NB4 (cell line): ENCODE measurements around the gene LENEP.
"Not testable (repeated sequence)": the region's sequence is repeated elsewhere in the genome, so short reads cannot be mapped to it uniquely, and the experiment has no call there.

Experiments
- DNase-seq: peaks from one replicate; pipeline ENCODE4 v3.0.0; 2010; ENCODE audit warnings: low read depth
- H3K4me3 ChIP-seq: one replicate; pipeline ENCODE4 v1.5.1; 2011; ENCODE audit warnings: mild to moderate bottlenecking, low read depth, low read length, moderate library complexity
- MYC ChIP-seq: IDR thresholded peaks from 2 replicates; pipeline ENCODE4 v1.6.1; 2011; ENCODE audit warnings: low read depth, low read length
- POLR2A ChIP-seq: IDR thresholded peaks from 2 replicates; pipeline ENCODE4 v1.6.1; 2011; ENCODE audit warnings: mild to moderate bottlenecking; ENCODE audit not compliant: insufficient read length; ENCODE audit errors: extremely low read depth
- TF ChIP-seq, protein P1 (sequence below): IDR thresholded peaks from one replicate; pipeline ENCODE4 v1.5.1; 2012; ENCODE audit warnings: low read depth, low read length
- TF ChIP-seq, protein P2 (sequence below): IDR thresholded peaks from 2 replicates; pipeline ENCODE4 v1.6.1; 2011; ENCODE audit warnings: low read depth, low read length

LENEP gene

DNA sequence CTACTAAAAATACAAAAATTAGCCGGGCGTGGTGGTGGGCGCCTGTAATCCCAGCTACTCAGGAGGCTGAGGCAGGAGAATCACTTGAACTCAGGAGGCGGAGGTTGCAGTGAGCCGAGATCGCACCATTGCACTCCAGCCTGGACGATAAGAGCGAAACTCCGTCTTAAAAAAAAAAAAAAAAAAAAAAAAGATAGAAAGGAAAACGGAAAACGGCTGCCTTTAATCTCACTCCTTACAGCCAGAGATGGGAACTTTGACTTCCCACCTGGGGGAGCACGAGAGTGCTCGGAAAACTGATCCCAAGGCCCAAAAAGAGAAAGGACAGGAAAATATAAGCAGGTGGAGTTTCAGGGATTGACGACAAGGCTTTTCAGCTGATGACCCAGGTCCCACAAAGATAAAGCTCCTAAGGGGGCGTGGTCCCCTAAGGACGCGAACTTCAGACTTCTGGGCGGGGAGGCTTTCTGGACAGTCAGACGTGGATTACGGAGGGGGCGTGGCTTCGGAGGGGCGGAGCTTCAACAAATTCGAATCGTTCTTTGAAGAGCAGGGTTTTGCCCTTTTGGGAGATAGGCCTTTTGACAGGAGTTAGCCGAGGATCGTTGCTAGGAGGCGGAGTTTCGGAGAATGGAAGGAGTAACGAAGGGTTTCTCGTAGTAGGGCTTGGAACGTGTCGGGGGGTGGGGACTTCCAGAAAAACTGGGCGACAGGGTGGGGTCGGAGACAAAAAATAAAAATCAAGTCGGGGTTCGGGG, 19.9 kb upstream of the LENEP start:
- TF ChIP-seq, protein P1, sequence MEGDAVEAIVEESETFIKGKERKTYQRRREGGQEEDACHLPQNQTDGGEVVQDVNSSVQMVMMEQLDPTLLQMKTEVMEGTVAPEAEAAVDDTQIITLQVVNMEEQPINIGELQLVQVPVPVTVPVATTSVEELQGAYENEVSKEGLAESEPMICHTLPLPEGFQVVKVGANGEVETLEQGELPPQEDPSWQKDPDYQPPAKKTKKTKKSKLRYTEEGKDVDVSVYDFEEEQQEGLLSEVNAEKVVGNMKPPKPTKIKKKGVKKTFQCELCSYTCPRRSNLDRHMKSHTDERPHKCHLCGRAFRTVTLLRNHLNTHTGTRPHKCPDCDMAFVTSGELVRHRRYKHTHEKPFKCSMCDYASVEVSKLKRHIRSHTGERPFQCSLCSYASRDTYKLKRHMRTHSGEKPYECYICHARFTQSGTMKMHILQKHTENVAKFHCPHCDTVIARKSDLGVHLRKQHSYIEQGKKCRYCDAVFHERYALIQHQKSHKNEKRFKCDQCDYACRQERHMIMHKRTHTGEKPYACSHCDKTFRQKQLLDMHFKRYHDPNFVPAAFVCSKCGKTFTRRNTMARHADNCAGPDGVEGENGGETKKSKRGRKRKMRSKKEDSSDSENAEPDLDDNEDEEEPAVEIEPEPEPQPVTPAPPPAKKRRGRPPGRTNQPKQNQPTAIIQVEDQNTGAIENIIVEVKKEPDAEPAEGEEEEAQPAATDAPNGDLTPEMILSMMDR, result no peak
- TF ChIP-seq POLR2A, result peak; percentile 20
- TF ChIP-seq MYC, result no peak
- peak; percentile 95 for DNase-seq
- peak overlapping the region; percentile 86 for H3K4me3 ChIP-seq

DNA sequence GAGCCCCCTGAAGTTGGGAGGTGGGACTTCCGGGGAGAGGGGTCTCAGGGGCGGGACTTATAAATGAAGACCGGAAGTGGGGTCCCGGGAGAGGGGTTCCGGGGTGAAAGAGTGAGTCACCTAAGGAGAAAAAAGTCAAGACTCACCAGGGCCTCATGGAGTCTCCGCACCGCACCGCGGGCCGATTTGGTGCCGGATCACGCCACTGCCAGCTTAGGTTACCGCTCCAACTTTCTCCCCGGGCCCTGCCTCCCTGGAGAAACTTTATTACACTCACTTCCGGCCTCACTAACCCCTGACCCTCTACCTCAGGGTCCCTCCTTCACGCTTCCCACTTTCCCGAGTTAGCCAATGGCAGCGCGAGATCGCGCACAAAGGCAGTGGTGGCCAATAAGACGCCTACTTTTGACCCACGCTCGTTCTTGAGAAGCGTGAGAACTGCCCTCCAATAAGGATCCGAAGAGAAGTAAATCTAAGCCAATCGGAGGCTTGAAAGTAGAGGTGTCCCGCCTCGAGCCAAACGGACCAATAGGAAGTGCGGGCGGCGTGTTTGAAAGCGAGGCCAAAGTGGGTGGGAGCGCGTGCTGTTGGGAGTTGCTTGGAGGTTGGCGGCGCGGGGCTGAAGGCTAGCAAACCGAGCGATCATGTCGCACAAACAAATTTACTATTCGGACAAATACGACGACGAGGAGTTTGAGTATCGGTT, 19.1 kb upstream of the LENEP start, which contains the start of gene CKS1B:
Gene CKS1B, plus strand, starts transcription at position 580 of the 706 bp plus-strand sequence. Its CDS starts 65 bp downstream, at position 645.
- DNase-seq, result peak; percentile 99
- TF ChIP-seq, protein P2, sequence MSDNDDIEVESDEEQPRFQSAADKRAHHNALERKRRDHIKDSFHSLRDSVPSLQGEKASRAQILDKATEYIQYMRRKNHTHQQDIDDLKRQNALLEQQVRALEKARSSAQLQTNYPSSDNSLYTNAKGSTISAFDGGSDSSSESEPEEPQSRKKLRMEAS, result peak; percentile 70; the same call in 1 of the 2 replicates
- TF ChIP-seq MYC, result no peak; the same call in none of the 2 replicates
- H3K4me3 ChIP-seq, result peak within 1 kb of the TSS; percentile 95

DNA sequence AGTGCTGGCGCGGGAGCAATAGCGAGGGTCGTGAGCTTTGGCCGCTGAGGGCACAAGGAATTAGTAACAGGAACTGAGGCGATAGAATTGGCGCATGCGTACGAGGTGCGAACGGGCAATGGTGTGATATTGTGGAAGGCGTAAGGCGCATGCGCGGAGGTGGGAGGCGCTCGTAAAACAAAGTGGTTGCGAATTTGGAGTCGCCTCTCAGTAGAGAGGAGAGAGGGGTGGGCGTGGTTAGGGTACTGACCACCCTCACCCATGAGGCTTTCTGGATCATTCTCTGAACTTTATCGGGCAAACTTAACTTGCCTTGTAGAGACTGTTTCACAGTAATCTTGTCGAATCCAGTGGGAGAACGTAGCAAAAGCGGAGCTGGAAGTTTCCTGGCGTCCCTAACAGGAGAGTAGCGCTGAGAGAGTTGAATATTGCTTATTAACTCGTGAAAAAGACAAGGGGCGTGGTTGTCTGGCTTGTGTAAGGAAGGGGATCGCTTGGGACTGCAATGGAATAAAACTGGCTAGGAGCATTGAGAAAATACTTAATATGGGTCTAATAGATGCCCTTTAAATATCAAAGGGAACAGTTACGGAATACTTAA, 18.5 kb upstream of the LENEP start:
- TF ChIP-seq POLR2A (peak; percentile 82), MYC (peak; percentile 85)
- TF ChIP-seq, protein P1, result no peak
- TF ChIP-seq, protein P2, result peak; percentile 68; the same call in 1 of the 2 replicates
- peak overlapping the region; percentile 95 for H3K4me3 ChIP-seq
- peak; percentile 96 for DNase-seq

DNA sequence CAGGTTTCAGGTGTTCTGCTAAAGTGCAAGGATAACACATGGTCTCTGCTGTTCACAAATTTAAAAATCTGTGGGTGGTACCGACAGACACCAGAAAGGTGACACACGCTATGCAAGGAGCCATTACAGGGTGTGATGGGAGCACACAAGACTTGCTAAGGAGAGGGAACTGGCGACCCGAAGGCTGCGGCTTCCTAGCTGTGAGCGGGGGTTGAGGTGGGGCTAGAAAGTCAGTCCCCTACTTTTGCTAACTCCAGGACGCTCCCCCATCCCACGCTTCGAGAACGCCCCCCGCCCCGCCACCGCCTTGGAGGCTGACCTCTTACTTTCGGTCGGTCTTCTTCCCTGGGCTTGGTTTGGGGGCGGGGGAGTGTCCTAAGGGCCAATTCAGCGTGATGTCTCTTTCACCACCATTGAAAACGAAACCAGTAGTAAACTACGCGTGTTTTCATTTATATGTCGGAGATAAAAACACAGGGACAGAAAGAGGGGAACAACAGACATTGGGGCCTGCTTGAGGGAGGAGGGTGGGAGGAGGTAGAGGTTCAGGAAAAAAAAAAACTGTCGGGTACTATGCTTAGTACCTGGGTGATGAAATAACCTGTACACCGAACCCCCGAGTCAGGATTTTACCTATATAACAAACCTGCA, 17.9 kb upstream of the LENEP start:
- DNase-seq, result peak; percentile 78
- TF ChIP-seq MYC (0 out of 2 replicates have a peak, but pooled peaks have one; percentile 7), POLR2A (peak; percentile 10)
- TF ChIP-seq, protein P2, result peak; percentile 26; the same call in 1 of the 2 replicates
- TF ChIP-seq, protein P1, result no peak
- H3K4me3 ChIP-seq, result peak overlapping the region; percentile 95

DNA sequence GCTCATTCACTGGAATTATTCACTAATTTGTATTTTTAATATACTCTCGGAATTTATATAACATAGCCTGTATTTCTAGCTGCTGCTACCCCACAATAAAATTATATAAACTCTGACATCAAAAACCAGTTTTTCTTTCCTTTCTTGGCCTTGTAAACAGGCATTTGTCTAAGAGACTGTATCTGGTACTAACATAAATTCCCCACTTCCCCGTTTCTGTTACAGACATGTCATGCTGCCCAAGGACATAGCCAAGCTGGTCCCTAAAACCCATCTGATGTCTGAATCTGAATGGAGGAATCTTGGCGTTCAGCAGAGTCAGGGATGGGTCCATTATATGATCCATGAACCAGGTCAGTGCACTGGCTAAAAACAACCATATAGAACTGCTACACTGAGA, 15.6 kb upstream of the LENEP start:
- not testable (repeated sequence) for DNase-seq
- peak overlapping the region; percentile 25 for H3K4me3 ChIP-seq

DNA sequence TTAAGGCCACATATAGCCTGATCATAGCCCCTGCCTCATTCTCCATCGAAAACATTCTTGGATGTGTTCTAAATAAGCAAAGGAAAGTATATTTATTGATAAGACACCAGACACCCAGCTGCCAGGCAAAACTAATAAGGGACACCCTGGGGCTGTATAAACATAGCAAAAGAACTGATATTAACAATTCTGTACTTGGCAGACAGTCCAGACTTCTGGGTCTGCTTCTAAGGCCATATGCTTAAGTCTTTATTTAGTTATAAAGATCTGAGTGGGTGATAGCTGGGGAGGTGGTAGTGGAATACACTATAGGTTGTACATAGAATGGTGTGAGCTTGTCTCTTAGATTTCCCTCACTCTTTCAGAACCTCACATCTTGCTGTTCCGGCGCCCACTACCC, 15.0 kb upstream of the LENEP start:
- TF ChIP-seq MYC (no peak), POLR2A (no peak)
- TF ChIP-seq, protein P2, result no peak
- TF ChIP-seq, protein P1, result no peak
- no peak overlapping the region for H3K4me3 ChIP-seq
- DNase-seq, result no peak
